ENCODE measurements around the gene RAE1.

The RAE1 gene

GRCh38 chr20:57352305-57352704 lies 1.2 kb downstream of the RAE1 start:
- Histone ChIP-seq H2AFZ (ENCODE audit: low read length) (no peak overlapping the region), H3K9me3 (ENCODE audit: insufficient read depth, low read depth, low read length) (no peaks in the 10 kb centered on the region), H3K79me2 (ENCODE audit: insufficient read depth, low read length) (peaks cover 41% of the 10 kb centered on the region), H3K4me1 (ENCODE audit: insufficient read depth, low read length, poor library complexity, severe bottlenecking) (peaks cover 18% of the 10 kb centered on the region), H3K27me3 (ENCODE audit: insufficient read depth, low read length, poor library complexity, severe bottlenecking) (no peaks in the 10 kb centered on the region), H3K4me2 (ENCODE audit: low read depth, low read length, poor library complexity, severe bottlenecking) (peak overlapping the region; percentile 98), H4K20me1 (ENCODE audit: insufficient read depth, low read length, poor library complexity, severe bottlenecking) (peaks cover 47% of the 10 kb centered on the region), H3K36me3 (ENCODE audit: insufficient read depth, low read length) (peaks cover 14% of the 10 kb centered on the region; the same call in 1 of the 2 replicates), H3K9ac (ENCODE audit: low read depth, low read length, poor library complexity, severe bottlenecking) (peak overlapping the region; percentile 94), H3K9me2 (replicated peaks; ENCODE audit: low read depth, low read length) (no peaks in the 10 kb centered on the region), H3K4me3 (ENCODE audit: low read length, poor library complexity, severe bottlenecking) (peak overlapping the region; percentile 92), H3F3A (ENCODE audit: low read depth) (no peaks in the 10 kb centered on the region)
- TF ChIP-seq, protein P1, sequence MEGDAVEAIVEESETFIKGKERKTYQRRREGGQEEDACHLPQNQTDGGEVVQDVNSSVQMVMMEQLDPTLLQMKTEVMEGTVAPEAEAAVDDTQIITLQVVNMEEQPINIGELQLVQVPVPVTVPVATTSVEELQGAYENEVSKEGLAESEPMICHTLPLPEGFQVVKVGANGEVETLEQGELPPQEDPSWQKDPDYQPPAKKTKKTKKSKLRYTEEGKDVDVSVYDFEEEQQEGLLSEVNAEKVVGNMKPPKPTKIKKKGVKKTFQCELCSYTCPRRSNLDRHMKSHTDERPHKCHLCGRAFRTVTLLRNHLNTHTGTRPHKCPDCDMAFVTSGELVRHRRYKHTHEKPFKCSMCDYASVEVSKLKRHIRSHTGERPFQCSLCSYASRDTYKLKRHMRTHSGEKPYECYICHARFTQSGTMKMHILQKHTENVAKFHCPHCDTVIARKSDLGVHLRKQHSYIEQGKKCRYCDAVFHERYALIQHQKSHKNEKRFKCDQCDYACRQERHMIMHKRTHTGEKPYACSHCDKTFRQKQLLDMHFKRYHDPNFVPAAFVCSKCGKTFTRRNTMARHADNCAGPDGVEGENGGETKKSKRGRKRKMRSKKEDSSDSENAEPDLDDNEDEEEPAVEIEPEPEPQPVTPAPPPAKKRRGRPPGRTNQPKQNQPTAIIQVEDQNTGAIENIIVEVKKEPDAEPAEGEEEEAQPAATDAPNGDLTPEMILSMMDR (conservative IDR thresholded peaks at IDR 0.05; ENCODE audit: low read length), result no peak
- no peak for TF ChIP-seq EZH2phosphoT487 (IDR thresholded peaks at IDR 0.05; ENCODE audit: borderline replicate concordance)

DNA sequence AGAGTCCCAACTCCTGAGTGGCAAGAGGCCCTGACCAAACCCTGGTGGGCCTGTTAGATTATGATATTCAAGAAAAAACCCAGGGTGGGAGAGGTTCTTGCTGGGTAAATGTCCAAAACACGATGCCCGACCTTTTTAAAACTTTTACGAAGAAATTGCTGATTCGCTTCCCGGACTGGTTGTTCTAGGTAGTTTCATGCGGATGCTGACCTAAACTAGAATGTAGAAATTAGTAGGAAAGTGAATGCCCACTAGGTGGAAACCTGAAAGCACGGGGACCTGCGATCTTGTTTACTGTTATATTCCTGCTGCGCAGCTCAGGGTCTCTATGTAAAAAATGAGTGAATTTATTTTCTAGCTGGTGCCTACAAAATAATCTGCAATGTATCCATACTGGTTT lies 2.3 kb downstream of the RAE1 start:
- Histone ChIP-seq H3K4me3 (ENCODE audit: low read length, poor library complexity, severe bottlenecking) (peak overlapping the region; percentile 92), H3K79me2 (ENCODE audit: insufficient read depth, low read length) (peaks cover 41% of the 10 kb centered on the region), H3K9me3 (ENCODE audit: insufficient read depth, low read depth, low read length) (no peaks in the 10 kb centered on the region), H4K20me1 (ENCODE audit: insufficient read depth, low read length, poor library complexity, severe bottlenecking) (peaks cover 47% of the 10 kb centered on the region), H3K27me3 (ENCODE audit: insufficient read depth, low read length, poor library complexity, severe bottlenecking) (no peaks in the 10 kb centered on the region), H2AFZ (ENCODE audit: low read length) (no peak overlapping the region), H3K4me2 (ENCODE audit: low read depth, low read length, poor library complexity, severe bottlenecking) (peak overlapping the region; percentile 98), H3K36me3 (ENCODE audit: insufficient read depth, low read length) (peaks cover 14% of the 10 kb centered on the region; the same call in 1 of the 2 replicates), H3F3A (ENCODE audit: low read depth) (no peaks in the 10 kb centered on the region), H3K9me2 (replicated peaks; ENCODE audit: low read depth, low read length) (no peaks in the 10 kb centered on the region), H3K4me1 (ENCODE audit: insufficient read depth, low read length, poor library complexity, severe bottlenecking) (peaks cover 18% of the 10 kb centered on the region), H3K9ac (ENCODE audit: low read depth, low read length, poor library complexity, severe bottlenecking) (peak overlapping the region; percentile 94)
- TF ChIP-seq, protein P1 (conservative IDR thresholded peaks at IDR 0.05; ENCODE audit: low read length), result 0 out of 2 replicates have a peak, but pooled peaks have one; percentile 23
- TF ChIP-seq EZH2phosphoT487 (IDR thresholded peaks at IDR 0.05; ENCODE audit: borderline replicate concordance), result no peak

GRCh38 chr20:57361517-57361916 lies 10.5 kb downstream of the RAE1 start:
- no peak overlapping the region for H3K9ac ChIP-seq (ENCODE audit: low read depth, low read length, poor library complexity, severe bottlenecking)
- H3K4me3 ChIP-seq (ENCODE audit: low read length, poor library complexity, severe bottlenecking), result no peak overlapping the region
- peaks cover 4% of the 10 kb centered on the region; the same call in 1 of the 2 replicates for H3K79me2 ChIP-seq (ENCODE audit: insufficient read depth, low read length)
- no peak overlapping the region for H2AFZ ChIP-seq (ENCODE audit: low read length)
- TF ChIP-seq, protein P1 (conservative IDR thresholded peaks at IDR 0.05; ENCODE audit: low read length), result no peak
- TF ChIP-seq EZH2phosphoT487 (IDR thresholded peaks at IDR 0.05; ENCODE audit: borderline replicate concordance), result no peak
- no peaks in the 10 kb centered on the region for H3K4me1 ChIP-seq (ENCODE audit: insufficient read depth, low read length, poor library complexity, severe bottlenecking)
- no peaks in the 10 kb centered on the region for H3K9me3 ChIP-seq (ENCODE audit: insufficient read depth, low read depth, low read length)
- H4K20me1 ChIP-seq (ENCODE audit: insufficient read depth, low read length, poor library complexity, severe bottlenecking), result peaks cover under 1% of the 10 kb centered on the region
- peaks cover 41% of the 10 kb centered on the region for H3K36me3 ChIP-seq (ENCODE audit: insufficient read depth, low read length)
- H3K4me2 ChIP-seq (ENCODE audit: low read depth, low read length, poor library complexity, severe bottlenecking), result no peak overlapping the region
- H3K9me2 ChIP-seq (replicated peaks; ENCODE audit: low read depth, low read length), result no peaks in the 10 kb centered on the region
- no peaks in the 10 kb centered on the region for H3K27me3 ChIP-seq (ENCODE audit: insufficient read depth, low read length, poor library complexity, severe bottlenecking)
- no peaks in the 10 kb centered on the region for H3F3A ChIP-seq (ENCODE audit: low read depth)
